GM12873 (cell line): ENCODE results near the gene KCNG1.

Experiments
- CTCF ChIP-seq: IDR thresholded peaks from 2 replicates; pipeline ENCODE4 v1.5.1; 2012; ENCODE audit warnings: low read depth, mild to moderate bottlenecking, moderate library complexity, low read length, control low read depth; ENCODE audit not compliant: insufficient read depth; ENCODE audit errors: missing control alignments

Gene KCNG1

GRCh38 chr20:51022803-51023616, at the start of gene KCNG1:
KCNG1 (minus strand) TSS chr20:51023107; CDS start chr20:51010338, 12,769 bp downstream.
- no peak for TF ChIP-seq CTCF

- no peak for TF ChIP-seq CTCF
Measured at GRCh38 chr20:51070621-51071020, 47.7 kb upstream of the KCNG1 start.

- TF ChIP-seq CTCF = no peak
Measured at GRCh38 chr20:51067792-51068191, 44.9 kb upstream of the KCNG1 start.

- TF ChIP-seq CTCF = no peak
Measured at GRCh38 chr20:51065615-51066014, 42.7 kb upstream of the KCNG1 start.

- no peak for TF ChIP-seq CTCF
Measured at GRCh38 chr20:51064137-51064536, 41.2 kb upstream of the KCNG1 start.

- no peak for TF ChIP-seq CTCF
Measured at GRCh38 chr20:51062065-51062464, 39.2 kb upstream of the KCNG1 start.

GRCh38 chr20:51061418-51062045, 38.6 kb upstream of the KCNG1 start:
- TF ChIP-seq CTCF = no peak
